Measurements from ENCODE around the gene RNF4.

GRCh38 chr4:2436761-2437474, 32.0 kb upstream of the RNF4 start:
- TF ChIP-seq, protein P1, sequence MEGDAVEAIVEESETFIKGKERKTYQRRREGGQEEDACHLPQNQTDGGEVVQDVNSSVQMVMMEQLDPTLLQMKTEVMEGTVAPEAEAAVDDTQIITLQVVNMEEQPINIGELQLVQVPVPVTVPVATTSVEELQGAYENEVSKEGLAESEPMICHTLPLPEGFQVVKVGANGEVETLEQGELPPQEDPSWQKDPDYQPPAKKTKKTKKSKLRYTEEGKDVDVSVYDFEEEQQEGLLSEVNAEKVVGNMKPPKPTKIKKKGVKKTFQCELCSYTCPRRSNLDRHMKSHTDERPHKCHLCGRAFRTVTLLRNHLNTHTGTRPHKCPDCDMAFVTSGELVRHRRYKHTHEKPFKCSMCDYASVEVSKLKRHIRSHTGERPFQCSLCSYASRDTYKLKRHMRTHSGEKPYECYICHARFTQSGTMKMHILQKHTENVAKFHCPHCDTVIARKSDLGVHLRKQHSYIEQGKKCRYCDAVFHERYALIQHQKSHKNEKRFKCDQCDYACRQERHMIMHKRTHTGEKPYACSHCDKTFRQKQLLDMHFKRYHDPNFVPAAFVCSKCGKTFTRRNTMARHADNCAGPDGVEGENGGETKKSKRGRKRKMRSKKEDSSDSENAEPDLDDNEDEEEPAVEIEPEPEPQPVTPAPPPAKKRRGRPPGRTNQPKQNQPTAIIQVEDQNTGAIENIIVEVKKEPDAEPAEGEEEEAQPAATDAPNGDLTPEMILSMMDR (IDR thresholded peaks at IDR 0.05 in 8 of 11, conservative IDR thresholded peaks at IDR 0.05 in 3 of 11): no peak
- TF ChIP-seq POLR2A (IDR thresholded peaks at IDR 0.05) (no peak), POLR2AphosphoS5 (IDR thresholded peaks at IDR 0.05) (no peak)

Measured in spleen (tissue), 7 donors.